HG03060 (cell line): Measurements from ENCODE around the gene NEURL1B.
"Not testable (repeated sequence)": the region's sequence is repeated elsewhere in the genome, so short reads cannot be mapped to it uniquely, and the experiment has no call there.

Experiments used
- ATAC-seq: cut with Tn5 transposase; IDR thresholded peaks from one replicate; pipeline ENCODE4 v1.9.1; 2021; ENCODE audit warnings: low read depth, moderate number of reproducible peaks; ENCODE audit not compliant: unreplicated experiment

Gene NEURL1B

DNA sequence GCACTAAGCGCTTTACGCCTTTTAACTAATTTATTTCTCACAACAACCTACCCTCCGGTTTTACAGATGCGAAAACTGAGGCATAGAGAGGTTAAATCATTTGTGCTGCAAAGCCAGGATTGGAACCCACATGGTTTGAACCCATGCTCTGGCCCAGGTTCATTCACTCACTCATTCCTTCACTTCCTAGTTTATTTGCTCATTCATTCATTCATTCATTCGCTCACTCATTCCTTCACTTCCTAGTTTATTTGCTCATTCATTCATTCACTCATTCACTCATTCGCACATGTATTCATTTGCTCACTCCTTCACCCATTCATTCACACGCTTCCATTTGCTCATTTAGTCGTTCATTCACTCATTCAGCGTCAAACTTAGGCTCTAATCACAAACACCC is 29.4 kb downstream of the NEURL1B start:
- no peak for ATAC-seq

DNA sequence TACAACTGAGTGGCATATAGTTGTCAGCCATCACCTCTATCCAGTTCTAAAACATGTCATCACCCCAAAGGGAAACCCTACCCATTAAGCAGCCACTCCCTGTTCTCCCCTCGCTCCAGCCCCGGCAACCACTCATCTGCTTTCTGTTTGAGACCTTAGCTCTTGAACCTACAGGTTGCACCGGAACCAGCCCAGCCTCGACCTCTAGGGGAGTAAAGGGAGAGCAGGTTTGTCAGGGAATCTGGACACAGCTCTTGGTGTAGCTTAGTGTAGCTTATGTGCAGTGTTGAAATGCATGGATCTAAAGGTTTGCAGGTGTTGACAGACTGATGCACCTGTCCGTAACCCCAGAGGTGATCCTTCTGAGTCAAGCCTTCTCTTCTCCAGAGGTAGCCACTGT is 30.0 kb downstream of the NEURL1B start:
- ATAC-seq: no peak

DNA sequence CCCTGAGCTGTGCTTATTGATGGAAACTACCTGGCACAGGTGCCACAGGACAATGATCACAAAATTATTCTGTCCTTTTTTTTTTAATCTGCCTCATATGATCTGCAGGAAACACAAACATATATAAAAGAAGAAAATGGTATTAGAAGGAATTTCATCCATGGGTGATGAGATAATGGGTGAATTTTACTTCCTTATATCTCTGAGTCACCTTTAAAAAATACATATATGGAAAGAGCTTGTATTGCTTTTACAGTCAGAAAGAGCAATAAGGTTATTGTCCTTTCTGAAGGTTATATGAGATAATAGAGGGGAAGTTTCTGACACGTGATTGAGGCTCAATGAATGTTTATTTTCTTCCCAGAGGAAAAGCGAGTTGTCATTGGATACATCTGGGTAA is 31.6 kb downstream of the NEURL1B start:
- ATAC-seq: no peak

DNA sequence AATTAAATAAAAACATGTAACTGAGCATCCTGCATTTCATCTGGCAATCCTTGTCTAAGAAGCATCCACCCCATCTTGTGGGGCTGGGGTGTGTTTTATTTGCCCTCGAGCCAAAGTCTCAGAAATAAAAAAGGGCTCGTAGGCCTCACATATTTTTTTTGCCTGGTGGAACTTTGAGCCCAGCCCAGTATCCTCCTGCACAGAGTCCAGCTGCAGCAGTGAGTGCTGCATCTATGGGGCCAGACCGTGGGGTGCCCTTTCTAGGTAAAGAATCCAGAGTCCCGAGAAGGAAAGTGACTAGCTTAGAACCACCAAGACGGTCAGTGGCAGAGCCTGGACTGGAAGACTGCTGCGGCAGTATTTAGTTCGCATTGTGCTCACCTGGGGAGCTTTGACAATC is 33.1 kb downstream of the NEURL1B start:
- no peak for ATAC-seq

DNA sequence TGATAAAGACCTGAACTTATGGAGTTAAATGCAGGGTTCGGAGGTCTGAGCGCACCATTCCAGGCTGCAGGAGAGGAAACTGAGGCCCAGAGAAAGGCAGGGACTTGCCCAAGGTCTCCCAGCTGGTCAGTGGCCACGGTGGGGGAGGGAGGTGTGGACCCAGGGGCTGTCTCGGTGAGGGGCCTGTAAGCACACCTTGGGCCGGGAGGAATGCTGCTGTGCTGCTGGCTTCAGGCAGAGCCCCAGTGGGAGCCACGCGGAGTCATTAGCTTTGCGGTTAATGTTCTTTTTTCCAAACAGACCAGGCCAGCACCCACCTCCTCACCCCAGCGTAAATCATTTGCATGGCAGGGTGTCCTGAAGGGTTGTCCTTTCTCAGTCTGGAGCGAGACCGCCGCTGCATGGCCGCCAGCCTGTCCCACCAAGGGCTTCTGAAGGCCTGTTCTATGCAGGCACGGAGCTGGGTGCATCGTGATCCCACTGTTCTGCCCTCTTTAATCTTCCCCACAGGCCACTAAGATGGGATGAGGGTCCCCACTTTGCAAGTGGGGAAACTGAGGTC is 35.9 kb downstream of the NEURL1B start:
- no peak for ATAC-seq

DNA sequence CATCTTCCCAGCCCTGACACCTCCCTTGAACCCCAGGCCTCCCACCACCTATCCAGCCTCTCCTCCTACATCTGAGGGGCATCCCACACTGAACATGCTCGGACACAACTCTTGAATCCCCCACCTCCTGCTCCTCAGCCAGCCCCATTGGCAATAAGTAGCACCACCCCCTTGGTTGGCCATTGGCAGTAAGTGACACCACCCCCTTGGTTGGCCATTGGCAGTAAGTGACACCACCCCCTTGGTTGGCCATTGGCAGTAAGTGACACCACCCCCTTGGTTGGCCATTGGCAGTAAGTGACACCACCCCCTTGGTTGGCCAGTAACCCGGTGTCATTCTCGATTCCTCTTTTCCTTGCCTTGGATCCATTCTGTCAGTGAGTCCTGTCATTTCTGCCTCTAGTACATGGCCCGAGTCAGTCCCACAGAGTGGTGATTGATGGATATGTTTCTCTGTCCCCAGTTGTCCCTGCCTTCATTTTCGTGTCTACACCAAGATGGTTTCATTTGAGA is 37.4 kb downstream of the NEURL1B start:
- ATAC-seq: not testable (repeated sequence)

DNA sequence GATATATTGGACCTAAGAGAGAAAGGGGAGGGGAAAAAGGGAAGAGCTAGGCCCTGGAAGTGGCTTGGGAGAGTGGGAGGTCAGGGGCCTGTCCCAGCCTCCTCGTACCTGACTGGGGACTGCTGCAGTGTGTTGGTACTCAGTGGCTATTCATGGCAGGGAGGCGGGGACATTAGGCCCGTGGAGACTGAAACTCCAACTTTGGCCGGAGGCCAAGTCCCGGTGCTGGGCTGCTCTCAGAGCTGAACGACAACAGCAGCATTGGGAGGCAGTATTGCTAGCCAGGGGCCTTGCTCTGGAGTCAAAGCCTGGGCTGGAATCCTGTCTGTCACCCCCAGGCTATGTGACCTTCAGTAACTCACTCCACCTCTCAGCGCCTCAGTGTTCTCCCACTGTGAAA is 37.8 kb downstream of the NEURL1B start:
- no peak for ATAC-seq

DNA sequence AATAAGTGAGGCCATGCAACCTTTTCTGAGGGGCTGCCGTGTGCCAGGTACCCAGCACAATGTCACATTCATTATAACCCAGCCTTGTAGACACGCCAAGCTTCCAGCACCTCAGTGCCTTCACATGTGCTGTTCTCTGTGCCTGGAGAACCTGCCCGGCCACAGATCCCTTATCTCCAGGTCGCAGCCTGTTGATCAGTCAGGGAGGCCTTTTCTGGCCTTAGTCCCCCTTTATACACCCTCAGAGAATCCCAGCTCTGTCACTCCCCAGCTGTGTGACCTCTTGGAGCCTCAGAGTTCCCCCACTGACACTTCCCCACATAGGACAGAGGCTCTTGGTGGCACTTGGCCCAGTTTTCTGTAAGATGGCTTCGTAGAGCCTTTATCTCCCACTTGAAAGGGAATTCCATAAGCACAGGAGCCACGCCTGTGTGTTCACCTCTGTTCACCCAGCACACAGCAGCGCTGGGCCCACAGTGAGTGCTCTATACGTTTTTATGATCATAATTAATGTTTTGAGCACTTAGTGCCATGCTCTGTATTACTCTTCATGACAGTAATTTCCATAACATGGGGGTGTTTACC is 38.7 kb downstream of the NEURL1B start:
- ATAC-seq: no peak

DNA sequence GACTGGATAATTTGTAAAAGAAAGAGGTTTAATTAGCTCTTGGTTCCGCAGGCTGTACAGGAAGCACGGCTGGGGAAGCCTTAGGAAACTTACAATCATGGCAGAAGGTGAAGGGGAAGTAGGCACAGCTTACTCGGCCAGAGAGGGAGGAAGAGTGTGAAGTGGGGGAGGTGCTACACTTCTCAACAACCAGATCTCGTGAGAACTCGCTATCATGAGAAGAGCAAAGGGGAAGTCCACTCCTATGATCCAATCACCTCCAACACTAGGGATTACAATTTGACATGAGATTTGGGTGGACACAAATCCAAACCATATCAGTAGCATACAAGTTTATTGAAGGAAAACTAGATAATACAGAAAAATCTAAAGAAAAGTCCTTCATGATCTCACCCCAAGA is 39.9 kb downstream of the NEURL1B start:
- no peak for ATAC-seq

DNA sequence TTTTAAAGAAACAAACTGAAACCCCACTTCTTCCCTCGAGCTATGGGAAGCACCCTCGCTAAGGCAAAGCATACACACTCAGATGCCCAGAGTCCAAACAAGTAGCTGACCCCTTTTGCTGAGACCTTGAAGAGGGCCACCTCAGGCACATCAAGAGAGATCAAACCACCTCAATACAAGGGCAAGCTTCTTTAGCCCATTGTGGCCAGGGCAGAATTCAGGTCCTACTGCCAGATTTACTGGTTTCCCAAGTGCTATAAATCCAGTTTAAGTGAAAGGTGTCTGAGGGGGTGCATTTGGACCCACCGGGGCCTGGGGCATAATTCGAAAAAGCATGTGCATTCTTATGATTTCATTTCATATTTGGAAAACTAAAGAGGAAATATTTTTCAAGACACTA is 40.4 kb downstream of the NEURL1B start:
- no peak for ATAC-seq

DNA sequence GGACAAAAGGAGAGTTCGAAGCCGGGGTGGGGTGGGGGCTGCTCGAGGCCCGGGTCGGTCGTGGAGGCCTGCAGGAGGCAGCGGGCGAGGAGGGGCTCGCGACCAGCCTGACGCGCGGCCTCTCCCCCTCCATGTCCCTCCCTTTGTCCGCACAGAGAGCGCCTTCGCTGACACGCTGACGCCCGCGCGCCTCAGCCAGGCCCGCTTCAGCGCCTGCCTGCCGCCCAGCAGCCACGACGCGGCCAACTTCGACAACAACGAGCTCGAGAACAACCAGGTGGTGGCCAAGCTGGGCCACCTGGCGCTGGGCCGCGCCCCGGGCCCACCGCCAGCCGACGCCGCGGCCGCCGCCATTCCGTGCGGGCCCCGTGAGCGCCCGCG is 42.2 kb downstream of the NEURL1B start:
- ATAC-seq: no peak

DNA sequence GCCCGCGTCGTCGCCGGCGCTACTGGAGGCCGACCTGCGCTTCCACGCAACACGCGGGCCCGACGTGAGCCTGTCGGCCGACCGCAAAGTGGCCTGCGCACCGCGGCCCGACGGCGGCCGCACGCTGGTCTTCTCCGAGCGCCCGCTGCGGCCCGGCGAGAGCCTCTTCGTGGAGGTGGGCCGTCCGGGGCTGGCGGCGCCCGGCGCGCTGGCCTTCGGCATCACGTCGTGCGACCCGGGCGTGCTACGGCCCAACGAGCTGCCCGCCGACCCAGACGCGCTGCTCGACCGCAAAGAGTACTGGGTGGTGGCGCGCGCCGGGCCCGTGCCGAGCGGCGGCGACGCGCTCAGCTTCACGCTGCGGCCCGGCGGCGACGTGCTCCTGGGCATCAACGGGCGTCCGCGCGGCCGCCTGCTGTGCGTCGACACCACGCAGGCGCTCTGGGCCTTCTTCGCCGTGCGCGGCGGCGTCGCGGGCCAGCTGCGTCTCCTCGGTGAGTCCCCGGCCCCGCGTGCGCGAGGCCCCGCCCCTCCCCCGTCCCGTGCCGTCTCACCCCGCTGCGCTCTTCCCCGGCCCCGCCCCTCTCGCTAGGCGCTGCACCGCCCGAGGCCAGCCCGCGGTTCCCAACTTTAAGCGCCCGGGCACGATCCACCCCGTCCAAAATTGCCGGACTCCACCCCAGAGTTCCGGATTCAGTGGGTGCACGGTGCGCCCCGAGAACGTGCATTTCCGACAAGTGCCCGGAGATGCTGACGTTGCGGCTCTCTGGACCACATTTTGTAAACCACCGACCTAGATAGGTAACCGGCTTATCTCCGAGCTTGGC is 42.8 kb downstream of the NEURL1B start:
- ATAC-seq: no peak

DNA sequence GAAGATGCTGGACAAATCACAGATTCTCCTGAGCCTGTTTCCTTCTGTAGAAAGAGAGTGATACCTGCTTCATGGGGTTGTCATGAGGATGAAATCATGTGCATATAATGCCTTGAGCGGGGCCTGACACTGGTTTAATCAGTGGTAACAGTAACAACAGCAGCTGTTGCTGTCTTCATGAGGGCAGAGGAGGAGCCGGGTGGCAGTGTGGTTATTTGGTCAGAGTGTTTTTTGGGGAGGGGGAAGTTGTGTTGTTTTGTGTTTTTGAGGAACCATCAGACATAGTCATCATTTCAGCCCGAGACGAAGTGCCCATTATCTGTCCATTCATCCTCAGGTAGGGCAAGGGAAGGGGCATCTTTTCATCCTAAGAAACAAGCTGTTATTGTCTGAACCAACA is 44.0 kb downstream of the NEURL1B start:
- no peak for ATAC-seq

DNA sequence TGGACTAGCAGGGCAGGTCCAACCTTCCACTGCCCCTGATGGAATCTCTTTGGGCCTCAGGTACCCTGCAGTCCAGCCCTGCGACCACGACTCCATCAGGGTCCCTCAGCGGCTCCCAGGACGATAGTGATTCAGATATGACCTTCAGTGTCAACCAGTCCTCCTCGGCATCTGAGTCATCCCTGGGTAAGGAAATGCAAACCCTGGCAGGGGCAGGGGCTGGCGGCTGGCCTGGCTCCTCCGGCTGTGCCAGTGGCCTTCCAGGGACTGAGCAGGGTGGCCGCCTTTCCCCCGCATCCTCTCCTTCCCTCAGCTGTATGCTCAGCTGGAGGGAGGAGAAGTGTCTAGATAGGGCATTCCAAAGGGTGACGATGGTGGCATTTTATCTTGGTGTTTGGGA is 45.0 kb downstream of the NEURL1B start:
- no peak for ATAC-seq

DNA sequence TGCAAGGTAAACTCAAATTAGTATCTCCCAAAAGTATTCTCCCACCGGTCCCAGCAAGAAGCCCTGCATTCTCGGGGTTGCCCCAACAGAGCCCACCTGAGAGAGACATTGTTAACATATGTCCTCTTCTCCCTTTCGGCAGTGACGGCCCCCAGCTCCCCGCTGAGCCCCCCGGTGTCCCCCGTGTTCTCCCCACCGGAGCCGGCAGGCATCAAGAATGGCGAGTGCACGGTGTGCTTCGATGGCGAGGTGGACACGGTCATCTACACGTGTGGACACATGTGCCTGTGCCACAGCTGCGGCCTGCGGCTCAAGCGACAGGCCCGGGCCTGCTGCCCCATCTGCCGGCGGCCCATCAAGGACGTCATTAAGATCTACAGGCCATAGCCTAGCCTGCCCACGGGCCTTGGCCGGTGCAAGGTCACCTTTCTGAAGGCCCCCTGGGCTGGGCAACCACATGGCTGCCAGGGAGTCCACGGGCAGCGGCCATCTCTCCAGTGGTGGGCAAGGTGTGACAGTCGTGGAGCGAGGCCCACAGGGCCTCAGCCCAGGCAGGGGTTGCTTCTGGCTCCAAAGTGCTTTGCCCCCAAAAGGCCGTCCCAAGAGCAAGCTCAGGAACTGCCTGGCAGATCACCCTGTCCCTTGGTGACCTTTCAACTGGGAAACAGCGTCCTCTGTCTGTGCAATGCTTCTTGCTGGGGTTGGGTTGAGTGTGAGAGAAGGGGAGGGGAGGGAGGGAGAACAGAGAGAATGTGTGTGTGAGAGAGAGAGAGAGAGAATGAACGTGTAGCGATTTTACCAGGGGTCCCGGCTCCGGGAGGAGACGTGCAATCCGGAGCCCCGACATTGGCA is 45.7 kb downstream of the NEURL1B start:
- no peak for ATAC-seq

DNA sequence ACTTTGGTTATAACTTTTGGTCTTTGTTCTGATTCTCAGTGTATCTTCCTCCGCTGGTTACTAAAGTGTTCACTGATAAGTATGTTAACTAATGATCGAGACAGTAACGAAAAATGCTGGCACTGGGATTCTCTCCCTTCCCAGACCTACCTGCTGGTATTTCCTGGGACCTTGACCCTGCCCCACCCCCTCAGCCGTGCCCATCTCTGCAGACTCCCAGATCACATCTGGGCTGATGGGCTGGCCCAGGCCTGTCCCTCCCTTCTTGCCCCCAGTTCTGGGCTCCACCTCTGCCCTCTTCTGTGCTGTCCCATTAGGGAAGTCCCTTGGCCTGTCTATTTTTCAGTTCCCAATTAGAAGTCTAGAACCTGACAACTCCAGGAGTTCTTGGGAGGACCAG is 46.9 kb downstream of the NEURL1B start:
- ATAC-seq: no peak

DNA sequence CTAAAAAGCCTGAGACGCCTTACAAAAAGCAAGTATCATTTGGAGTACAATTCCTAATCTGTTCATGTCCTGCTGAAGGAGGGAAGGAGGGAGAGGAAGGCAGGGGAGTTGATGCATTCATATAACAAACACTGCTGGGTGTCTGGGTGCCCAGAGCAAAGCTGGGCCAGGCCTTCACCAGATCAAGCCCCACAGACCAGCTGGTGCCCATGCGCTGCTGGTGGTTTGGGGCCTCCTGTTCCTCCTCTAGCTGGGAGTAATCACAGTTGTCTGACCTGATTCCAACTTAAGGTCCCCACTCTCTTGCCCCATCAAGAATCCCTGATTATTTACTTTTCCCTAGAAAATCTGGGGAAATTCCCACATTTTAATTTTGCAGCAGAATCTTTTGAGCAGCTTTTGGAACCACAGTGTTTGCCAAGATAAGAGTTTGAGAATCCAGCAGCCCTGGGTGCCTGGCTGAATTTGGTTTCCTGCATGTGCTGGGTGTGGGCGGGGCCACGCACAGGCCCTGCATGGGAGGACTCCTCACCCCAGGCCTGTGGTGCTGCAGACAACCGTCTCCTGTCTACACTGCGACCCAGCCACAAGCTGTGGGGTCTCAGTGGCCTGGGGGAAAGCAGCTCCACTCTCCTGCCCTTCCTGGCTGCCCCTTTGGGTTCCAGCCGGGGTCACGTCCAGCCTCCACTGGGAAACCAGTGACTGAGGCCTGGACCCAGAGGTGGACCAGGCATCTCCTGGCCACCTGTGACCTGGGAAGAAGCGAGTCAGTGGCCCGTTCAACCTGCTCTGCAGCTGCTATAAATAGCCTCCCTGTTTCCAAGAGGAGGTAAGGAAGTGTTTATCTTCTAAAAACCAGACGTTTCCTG is 47.5 kb downstream of the NEURL1B start:
- no peak for ATAC-seq

DNA sequence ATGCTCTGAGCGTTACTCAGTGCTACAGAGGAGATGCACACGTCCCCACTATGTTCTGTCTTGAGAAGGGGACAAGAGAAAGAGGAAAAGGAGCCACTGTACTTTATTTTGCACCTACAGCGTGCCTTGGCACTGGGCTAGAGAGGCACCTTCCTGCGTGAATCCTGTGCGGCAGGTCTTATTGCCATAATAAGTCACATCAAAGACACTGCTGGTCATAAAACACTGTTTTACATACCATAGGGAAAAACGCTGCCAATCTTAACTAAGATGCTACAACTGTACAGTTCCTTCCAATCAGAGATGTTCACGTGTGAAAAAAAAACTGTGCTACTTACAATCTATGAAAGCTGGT is 48.1 kb downstream of the NEURL1B start:
- no peak for ATAC-seq

DNA sequence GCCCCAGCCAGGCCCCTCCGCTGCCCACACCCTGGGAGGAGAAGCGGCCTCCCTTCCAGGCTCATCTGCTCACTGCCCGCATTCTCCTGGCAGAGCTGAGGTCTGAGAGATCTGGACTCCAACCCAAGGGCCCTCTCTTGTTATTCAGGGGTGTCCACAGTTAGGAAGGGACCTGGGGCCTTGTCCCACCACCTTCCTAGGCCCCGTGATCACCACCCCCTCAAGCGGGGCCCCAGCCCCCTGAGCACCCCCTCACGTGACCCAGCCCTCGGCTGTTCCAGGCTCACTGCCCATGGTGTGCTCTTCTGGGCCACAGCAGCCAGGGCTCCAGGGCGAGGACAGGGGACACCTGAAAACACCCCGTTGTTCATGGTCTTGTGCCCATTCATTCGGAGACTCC is 48.7 kb downstream of the NEURL1B start:
- no peak for ATAC-seq
